H1 (cell line): ENCODE measurements around the gene TDRD1. TPM values are rescaled to one million over a fixed set of nuclear protein-coding genes. Genes with fewer than 3 reads are reported as not detected.

Experiments
- RAD21 ChIP-seq, 2 experiments: IDR thresholded peaks in 1 of 2; conservative IDR thresholded peaks in 1 of 2; 2 replicates each; pipeline ENCODE4 v1.6.1; 2011; ENCODE audit warnings: low read depth in 2 of 2, low read length in 2 of 2, improper control_type of control experiment in 1 of 2, inconsistent platforms in 1 of 2, mild to moderate bottlenecking in 1 of 2, moderate library complexity in 1 of 2
- polyA plus RNA-seq, 7 experiments: library from polyadenylated mRNA; depleted of rRNA in 3 of 7; stranded (reverse) in 5 of 7; unstranded in 2 of 7; fragments of >200 nt in 5 of 7; fragments of 200-250 nt in 2 of 7; gene quantifications; 1 replicate in 5 of 7; 2 replicates in 1 of 7; 4 replicates in 1 of 7; pipeline versions ENCODE4 v1.2.1 to v1.2.3, GENCODE V29; 2011 to 2013; ENCODE audit warnings: missing spikeins in 2 of 7, mixed read lengths in 2 of 7
- total RNA-seq: library from RNA; stranded (reverse); fragmentation: NEBNext Ultra II Directional; extraction: Animal tissue kit (Norgen Biotek cat#: 25700); gene quantifications from 2 replicates; pipeline ENCODE4 v1.2.1, GENCODE V29; 2021

The TDRD1 gene
- total and polyA plus RNA-seq, 2 of the 8 experiments (the other 6 are each of a cell fraction or from before 2014, with no cell fraction given), result 0.02 to 0.71 TPM

DNA sequence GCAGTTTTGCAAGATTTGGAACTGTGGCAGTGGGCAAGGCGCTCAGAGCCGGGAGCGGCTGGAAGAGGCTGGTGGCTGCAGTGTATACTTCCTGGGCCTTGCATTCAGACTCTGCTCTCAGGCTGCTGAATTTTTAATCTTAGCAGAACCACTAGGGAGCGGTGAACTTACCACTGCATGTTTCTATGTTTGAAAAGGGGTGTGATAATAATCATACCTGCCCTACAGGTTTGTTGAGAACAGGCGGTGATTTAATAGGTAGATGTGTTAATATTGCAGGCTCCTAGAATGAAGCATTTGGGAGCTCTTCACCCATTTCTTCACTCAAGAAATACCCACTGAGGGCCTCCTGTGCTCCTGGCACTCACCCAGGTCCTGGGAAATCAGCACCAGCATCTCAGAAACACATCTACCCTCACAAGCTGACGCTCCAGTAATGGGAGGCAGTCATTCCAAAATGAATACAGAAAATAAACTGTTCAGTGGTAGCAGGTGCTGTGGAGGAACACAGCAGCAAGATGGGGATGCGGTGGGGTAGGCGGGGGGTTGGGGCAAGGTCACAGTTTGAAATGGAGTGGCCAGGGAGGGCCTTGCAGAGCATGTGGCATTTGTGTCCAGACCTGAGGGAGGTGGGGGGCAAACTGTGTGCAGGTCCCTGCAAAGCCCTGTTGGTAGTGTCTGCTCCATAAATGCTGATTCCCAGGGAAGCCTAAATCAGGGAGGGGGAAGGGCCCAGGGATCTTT is 100.9 kb downstream of the TDRD1 start (continued):
- TF ChIP-seq RAD21 (IDR thresholded peaks at IDR 0.05 in 1 of 2, conservative IDR thresholded peaks at IDR 0.05 in 1 of 2; ENCODE audit: low read depth in 2 of 2, low read length in 2 of 2), result no peak
